Nephron progenitor cell (in vitro differentiated cells): Measurements from ENCODE around the gene EEFSEC.

Experiments
- DNase-seq: peaks from one replicate; pipeline ENCODE4 v3.0.0; 2021
- H3K27ac Mint-ChIP-seq: 2 replicates; pipeline ENCODE4 v1.8.0; 2021; ENCODE audit warnings: mild to moderate bottlenecking, moderate library complexity, mixed read lengths
- H3K27me3 Mint-ChIP-seq: 2 replicates; pipeline ENCODE4 v1.8.0; 2021; ENCODE audit warnings: mild to moderate bottlenecking, low read depth, mixed read lengths; ENCODE audit not compliant: poor library complexity
- H3K36me3 Mint-ChIP-seq: 2 replicates; pipeline ENCODE4 v1.8.0; 2021; ENCODE audit warnings: low read depth, mixed read lengths
- H3K4me1 Mint-ChIP-seq: 2 replicates; pipeline ENCODE4 v1.8.0; 2021; ENCODE audit warnings: mixed read lengths
- H3K4me3 Mint-ChIP-seq: 2 replicates; pipeline ENCODE4 v1.8.0; 2021; ENCODE audit warnings: mild to moderate bottlenecking, moderate library complexity, mixed read lengths
- H3K9me3 Mint-ChIP-seq: 2 replicates; pipeline ENCODE4 v1.8.0; 2021; ENCODE audit warnings: mild to moderate bottlenecking, moderate library complexity, mixed read lengths
- CTCF ChIP-seq: fragments of 200-600 bp; sonication (generic); IDR thresholded peaks from 2 replicates; pipeline ENCODE4 v1.5.0; 2021; ENCODE audit warnings: antibody characterized with exemption

EEFSEC gene

GRCh38 chr3:128160661-128161060 is 7.4 kb downstream of the EEFSEC start:
- Mint-ChIP-seq H3K4me1 (peaks cover 7% of the 10 kb centered on the region), H3K4me3 (no peak overlapping the region), H3K9me3 (peaks cover 34% of the 10 kb centered on the region), H3K27ac (no peak overlapping the region), H3K27me3 (peaks cover 5% of the 10 kb centered on the region), H3K36me3 (peaks cover 47% of the 10 kb centered on the region)
- no peak for DNase-seq
- TF ChIP-seq CTCF, result no peak

- no peak overlapping the region for H3K27ac Mint-ChIP-seq
- H3K9me3 Mint-ChIP-seq, result peaks cover 6% of the 10 kb centered on the region
- H3K4me1 Mint-ChIP-seq, result peaks cover 27% of the 10 kb centered on the region
- no peak overlapping the region for H3K4me3 Mint-ChIP-seq
- peaks cover 5% of the 10 kb centered on the region for H3K27me3 Mint-ChIP-seq
- DNase-seq, result no peak
- peaks cover 26% of the 10 kb centered on the region for H3K36me3 Mint-ChIP-seq
- TF ChIP-seq CTCF, result no peak
Measured at GRCh38 chr3:128163432-128163831, 10.2 kb downstream of the EEFSEC start.

- Mint-ChIP-seq H3K4me3 (no peak overlapping the region), H3K27me3 (peaks cover 2% of the 10 kb centered on the region), H3K36me3 (peaks cover 11% of the 10 kb centered on the region), H3K4me1 (peaks cover 35% of the 10 kb centered on the region), H3K27ac (no peak overlapping the region), H3K9me3 (no peaks in the 10 kb centered on the region)
- DNase-seq, result no peak
- no peak for TF ChIP-seq CTCF
Measured at GRCh38 chr3:128166971-128167453, 13.7 kb downstream of the EEFSEC start.

DNA sequence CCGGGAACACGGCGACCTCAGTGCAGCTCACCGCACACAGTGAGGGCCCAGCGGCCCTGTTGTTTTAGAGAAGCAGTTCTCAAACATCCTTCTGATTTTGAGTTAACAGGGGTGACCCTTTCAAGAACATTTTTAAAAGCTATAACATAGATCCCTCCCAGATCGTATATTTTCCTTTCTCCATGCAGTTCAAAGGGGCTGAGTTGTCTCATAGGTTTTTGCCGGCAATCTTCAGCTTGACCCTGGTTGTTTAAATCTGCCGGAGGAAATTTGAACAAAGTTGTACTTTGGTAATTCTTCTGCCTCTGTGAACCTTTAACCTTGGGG is 14.3 kb downstream of the EEFSEC start:
- DNase-seq, result no peak
- H3K36me3 Mint-ChIP-seq, result peaks cover 6% of the 10 kb centered on the region
- no peaks in the 10 kb centered on the region for H3K9me3 Mint-ChIP-seq
- peaks cover 2% of the 10 kb centered on the region for H3K27me3 Mint-ChIP-seq
- H3K27ac Mint-ChIP-seq, result peak overlapping the region; percentile 54
- H3K4me1 Mint-ChIP-seq, result peaks cover 35% of the 10 kb centered on the region
- peak overlapping the region; percentile 26 for H3K4me3 Mint-ChIP-seq
- TF ChIP-seq CTCF, result no peak

- no peak for DNase-seq
- Mint-ChIP-seq H3K4me3 (peak overlapping the region; percentile 26), H3K27me3 (peaks cover 3% of the 10 kb centered on the region), H3K9me3 (no peaks in the 10 kb centered on the region), H3K36me3 (peaks cover 6% of the 10 kb centered on the region), H3K4me1 (peaks cover 38% of the 10 kb centered on the region), H3K27ac (peak overlapping the region; percentile 54)
- TF ChIP-seq CTCF, result no peak
Measured at GRCh38 chr3:128167973-128168674, 14.8 kb downstream of the EEFSEC start.

- peaks cover 3% of the 10 kb centered on the region for H3K27me3 Mint-ChIP-seq
- TF ChIP-seq CTCF, result no peak
- no peak overlapping the region for H3K4me3 Mint-ChIP-seq
- H3K4me1 Mint-ChIP-seq, result peaks cover 45% of the 10 kb centered on the region
- no peak overlapping the region for H3K27ac Mint-ChIP-seq
- H3K36me3 Mint-ChIP-seq, result peaks cover 6% of the 10 kb centered on the region
- DNase-seq, result no peak
- no peaks in the 10 kb centered on the region for H3K9me3 Mint-ChIP-seq
Measured at GRCh38 chr3:128168836-128169235, 15.6 kb downstream of the EEFSEC start.
